ENCODE data around the gene GALNT11.

Gene GALNT11

GRCh38 chr7:152093717-152094116, 68.2 kb downstream of the GALNT11 start:
- no peak for TF ChIP-seq CTCF (IDR thresholded peaks at IDR 0.05; ENCODE audit: insufficient read depth, low read length, missing control alignments)
- ChIA-PET POLR2A (no interaction called here), CTCF (no interaction called here)
- H3K4me3 ChIP-seq (ENCODE audit: low read depth, low read length): no peak overlapping the region
- DNase-seq (ENCODE audit: low read depth, low spot score): no peak

GRCh38 chr7:152095771-152096170, 70.3 kb downstream of the GALNT11 start:
- no peak overlapping the region for H3K4me3 ChIP-seq (ENCODE audit: low read depth, low read length)
- TF ChIP-seq CTCF (IDR thresholded peaks at IDR 0.05; ENCODE audit: insufficient read depth, low read length, missing control alignments): no peak
- no peak for DNase-seq (ENCODE audit: low read depth, low spot score)
- POLR2A ChIA-PET: no interaction called here
- CTCF ChIA-PET: interaction anchor here (0.8 kb wide), 1 partner anchor 13 kb away, joined by 3 read pairs; no protein-coding TSS in a partner anchor

- TF ChIP-seq CTCF (IDR thresholded peaks at IDR 0.05; ENCODE audit: insufficient read depth, low read length, missing control alignments): no peak
- H3K4me3 ChIP-seq (ENCODE audit: low read depth, low read length): no peak overlapping the region
- POLR2A ChIA-PET: no interaction called here
- DNase-seq (ENCODE audit: low read depth, low spot score): no peak
- CTCF ChIA-PET: no interaction called here
These were observed 71.9 kb downstream of the GALNT11 start for GRCh38 chr7:152097330-152097729.

- no peak for TF ChIP-seq CTCF (IDR thresholded peaks at IDR 0.05; ENCODE audit: insufficient read depth, low read length, missing control alignments)
- DNase-seq (ENCODE audit: low read depth, low spot score): no peak
- no peak overlapping the region for H3K4me3 ChIP-seq (ENCODE audit: low read depth, low read length)
- CTCF ChIA-PET: no interaction called here
- POLR2A ChIA-PET: no interaction called here
These were observed 77.6 kb downstream of the GALNT11 start for GRCh38 chr7:152103066-152103465.

- no peak overlapping the region for H3K4me3 ChIP-seq (ENCODE audit: low read depth, low read length)
- POLR2A ChIA-PET: no interaction called here
- CTCF ChIA-PET: no interaction called here
These were observed 78.2 kb downstream of the GALNT11 start for GRCh38 chr7:152103691-152104090.

GRCh38 chr7:152105205-152105604, 79.7 kb downstream of the GALNT11 start:
- TF ChIP-seq CTCF (IDR thresholded peaks at IDR 0.05; ENCODE audit: insufficient read depth, low read length, missing control alignments): no peak
- ChIA-PET CTCF (no interaction called here), POLR2A (no interaction called here)
- H3K4me3 ChIP-seq (ENCODE audit: low read depth, low read length): no peak overlapping the region
- no peak for DNase-seq (ENCODE audit: low read depth, low spot score)

More at GRCh38 chr7:152103691-152104090, 78.2 kb downstream of the GALNT11 start:
- no peak for TF ChIP-seq CTCF (IDR thresholded peaks at IDR 0.05; ENCODE audit: insufficient read depth, low read length, missing control alignments)
- no peak for DNase-seq (ENCODE audit: low read depth, low spot score)

All from AG04449 (cell line).